HG03442 (cell line): ENCODE data around the gene DSN1.

Experiments used
- ATAC-seq: cut with Tn5 transposase; IDR thresholded peaks from one replicate; pipeline ENCODE4 v1.9.1; 2021; ENCODE audit warnings: mild to moderate bottlenecking, moderate library complexity; ENCODE audit not compliant: unreplicated experiment

DSN1 gene

GRCh38 chr20:36758276-36758675 is 15.3 kb downstream of the DSN1 start:
- ATAC-seq: no peak

GRCh38 chr20:36756496-36756895 is 17.1 kb downstream of the DSN1 start:
- ATAC-seq: no peak

- no peak for ATAC-seq
Measured at GRCh38 chr20:36754656-36755222, 18.8 kb downstream of the DSN1 start.

- no peak for ATAC-seq
Measured at GRCh38 chr20:36752582-36752981, 21.0 kb downstream of the DSN1 start.

- peak; percentile 87 for ATAC-seq
Measured at GRCh38 chr20:36745927-36746659, 27.5 kb downstream of the DSN1 start, which contains the start of gene NDRG3. NDRG3 (minus strand) TSS chr20:36746090; CDS start chr20:36721735, 24,355 bp downstream.

- ATAC-seq: peak; percentile 32
Measured at GRCh38 chr20:36745234-36745926, 28.2 kb downstream of the DSN1 start.

- no peak for ATAC-seq
Measured at GRCh38 chr20:36744764-36745191, 28.8 kb downstream of the DSN1 start.

- ATAC-seq: no peak
Measured at GRCh38 chr20:36744243-36744642, 29.3 kb downstream of the DSN1 start.

- ATAC-seq: no peak
Measured at GRCh38 chr20:36742558-36742957, 31.0 kb downstream of the DSN1 start.

GRCh38 chr20:36741072-36741471 is 32.5 kb downstream of the DSN1 start:
- no peak for ATAC-seq

GRCh38 chr20:36737183-36737499 is 36.4 kb downstream of the DSN1 start:
- no peak for ATAC-seq

GRCh38 chr20:36736451-36737182 is 36.9 kb downstream of the DSN1 start:
- no peak for ATAC-seq

- no peak for ATAC-seq
Measured at GRCh38 chr20:36732456-36732855, 41.1 kb downstream of the DSN1 start.

- no peak for ATAC-seq
Measured at GRCh38 chr20:36728986-36729385, 44.6 kb downstream of the DSN1 start.

GRCh38 chr20:36726168-36726567 is 47.4 kb downstream of the DSN1 start:
- no peak for ATAC-seq

- ATAC-seq: no peak
Measured at GRCh38 chr20:36720510-36720909, 53.1 kb downstream of the DSN1 start.

GRCh38 chr20:36717657-36718056 is 55.9 kb downstream of the DSN1 start:
- no peak for ATAC-seq

GRCh38 chr20:36717021-36717420 is 56.5 kb downstream of the DSN1 start:
- no peak for ATAC-seq

- ATAC-seq: no peak
Measured at GRCh38 chr20:36712775-36713174, 60.8 kb downstream of the DSN1 start.

GRCh38 chr20:36709126-36709525 is 64.4 kb downstream of the DSN1 start:
- no peak for ATAC-seq

GRCh38 chr20:36703530-36703929 is 70.0 kb downstream of the DSN1 start:
- no peak for ATAC-seq
